OCI-LY1 (cell line): ENCODE measurements around the gene MON2.

Experiments used
- H2AFZ ChIP-seq: fragments of 200-600 bp; sonication (generic), shearing (Covaris generic); 2 replicates; pipeline ENCODE4 v1.6.0; 2014; ENCODE audit warnings: antibody characterized with exemption, mild to moderate bottlenecking, low read length
- H3F3A ChIP-seq: fragments of 200-600 bp; sonication (generic), shearing (Covaris generic); 2 replicates; pipeline ENCODE4 v1.6.0; 2014; ENCODE audit warnings: mild to moderate bottlenecking, antibody characterized with exemption, low read length, moderate library complexity; ENCODE audit not compliant: insufficient read depth
- H3K27ac ChIP-seq: fragments of 200-600 bp; sonication (generic); 2 replicates; pipeline ENCODE4 v1.5.1; 2014; ENCODE audit warnings: low read length, mixed run types, mild to moderate bottlenecking, low read depth; ENCODE audit not compliant: poor library complexity, severe bottlenecking
- H3K27me3 ChIP-seq: fragments of 200-600 bp; sonication (generic); 2 replicates; pipeline ENCODE4 v1.6.0; 2014; ENCODE audit warnings: antibody characterized with exemption, mild to moderate bottlenecking, low read length, moderate library complexity; ENCODE audit not compliant: insufficient read depth
- H3K36me3 ChIP-seq: fragments of 200-600 bp; sonication (generic); 2 replicates; pipeline ENCODE4 v1.6.1; 2014; ENCODE audit warnings: mild to moderate bottlenecking, antibody characterized with exemption, low read length, moderate library complexity, mixed read lengths; ENCODE audit not compliant: insufficient read depth
- H3K4me1 ChIP-seq: fragments of 200-600 bp; sonication (generic); 2 replicates; pipeline ENCODE4 v1.5.1; 2014; ENCODE audit warnings: mild to moderate bottlenecking, low read length, moderate library complexity; ENCODE audit not compliant: insufficient read depth, severe bottlenecking
- H3K4me2 ChIP-seq: fragments of 200-600 bp; sonication (generic), shearing (Covaris generic); 2 replicates; pipeline ENCODE4 v1.6.1; 2014; ENCODE audit warnings: low read length
- H3K4me3 ChIP-seq: fragments of 200-600 bp; sonication (generic); 2 replicates; pipeline ENCODE4 v1.5.1; 2014; ENCODE audit warnings: low read length, low read depth, mild to moderate bottlenecking, mixed read lengths; ENCODE audit not compliant: poor library complexity, severe bottlenecking
- H3K79me2 ChIP-seq: fragments of 200-600 bp; shearing (Covaris generic); 2 replicates; pipeline ENCODE4 v1.6.1; 2016; ENCODE audit warnings: mixed run types, low read length, mixed read lengths; ENCODE audit not compliant: insufficient read depth
- H3K9ac ChIP-seq: fragments of 200-600 bp; sonication (generic), shearing (Covaris generic); 2 replicates; pipeline ENCODE4 v1.6.1; 2014; ENCODE audit warnings: mild to moderate bottlenecking, low read length, mixed read lengths
- H3K9me2 ChIP-seq: fragments of 200-600 bp; sonication (generic), shearing (Covaris generic); 2 replicates; pipeline ENCODE4 v1.6.1; 2014; ENCODE audit warnings: low read depth, mild to moderate bottlenecking, low read length, mixed read lengths
- H3K9me3 ChIP-seq: fragments of 200-600 bp; shearing (Covaris generic); 2 replicates; pipeline ENCODE4 v1.6.1; 2014; ENCODE audit warnings: low read length, mixed read lengths
- H4K20me1 ChIP-seq: fragments of 200-600 bp; sonication (generic), shearing (Covaris generic); 2 replicates; pipeline ENCODE4 v1.6.0; 2016; ENCODE audit warnings: mild to moderate bottlenecking, low read length; ENCODE audit not compliant: insufficient read depth
- CTCF ChIP-seq: fragments of 200-600 bp; sonication (generic), shearing (Covaris generic); IDR thresholded peaks from 2 replicates; pipeline ENCODE4 v1.5.1; 2017; ENCODE audit warnings: mild to moderate bottlenecking, antibody characterized with exemption, low read length, moderate library complexity, mixed read lengths
- EZH2 ChIP-seq: fragments of 200-600 bp; sonication (generic), shearing (Covaris generic); IDR thresholded peaks from 2 replicates; pipeline ENCODE4 v1.8.0; 2017; ENCODE audit warnings: borderline replicate concordance, mixed run types, mild to moderate bottlenecking, antibody characterized with exemption, low read length, moderate library complexity, mixed read lengths

Gene MON2

DNA sequence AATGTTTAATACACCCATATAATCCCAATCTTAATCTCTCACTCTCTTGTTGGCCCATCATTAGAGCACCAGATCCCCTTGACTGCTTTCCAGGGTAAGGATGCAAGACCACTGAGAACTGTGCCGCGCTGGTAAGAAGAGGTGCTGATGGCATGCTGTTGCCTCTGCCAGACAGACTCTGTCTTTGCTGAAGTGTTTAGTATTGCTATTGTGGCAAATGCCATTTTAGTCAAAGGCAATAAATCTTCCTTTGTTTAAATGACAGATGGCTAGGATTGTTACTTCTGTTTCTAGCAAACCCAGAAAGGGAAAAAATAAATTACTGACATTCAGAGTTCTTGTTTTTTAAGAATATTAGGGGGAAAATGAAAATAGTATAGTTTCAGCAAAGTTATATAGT is 152.3 kb downstream of the MON2 start:
- Histone ChIP-seq H3K27ac (no peak overlapping the region), H3K9ac (no peak overlapping the region), H3K4me3 (no peak overlapping the region), H3K4me1 (no peaks in the 10 kb centered on the region), H4K20me1 (no peaks in the 10 kb centered on the region), H3K36me3 (no peaks in the 10 kb centered on the region), H3K4me2 (no peak overlapping the region), H3F3A (no peaks in the 10 kb centered on the region), H2AFZ (no peak overlapping the region), H3K79me2 (no peaks in the 10 kb centered on the region), H3K9me2 (no peaks in the 10 kb centered on the region), H3K27me3 (no peaks in the 10 kb centered on the region), H3K9me3 (no peaks in the 10 kb centered on the region)
- TF ChIP-seq CTCF (no peak), EZH2 (no peak)

DNA sequence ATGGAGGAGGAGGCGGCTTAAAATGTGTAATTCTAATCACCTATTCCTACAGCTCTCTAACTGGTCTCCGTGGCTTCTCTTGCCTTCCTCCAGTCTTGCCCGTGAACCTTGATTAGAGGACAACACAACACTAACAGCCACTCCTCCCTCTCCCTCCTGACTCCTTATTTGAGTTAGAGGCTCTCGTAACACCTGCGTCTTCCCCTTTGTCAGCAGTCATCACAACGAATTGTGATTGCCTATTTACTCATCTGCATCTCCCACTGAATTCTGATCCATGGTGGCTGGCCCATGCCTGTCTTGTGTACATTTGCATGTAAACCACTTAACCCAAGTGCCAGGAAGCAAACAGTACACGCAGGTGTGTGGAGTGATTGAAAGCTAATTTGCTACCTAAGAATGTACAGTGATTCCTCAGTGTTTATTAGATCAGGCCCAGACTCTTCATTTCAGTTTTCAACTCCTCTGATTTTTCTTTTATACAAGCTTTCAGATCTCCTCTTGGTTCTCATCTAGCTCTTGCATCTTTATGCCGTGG is 154.5 kb downstream of the MON2 start:
- H3K4me2 ChIP-seq = no peak overlapping the region
- H3K9me3 ChIP-seq = no peaks in the 10 kb centered on the region
- no peak overlapping the region for H3K4me3 ChIP-seq
- no peaks in the 10 kb centered on the region for H3K79me2 ChIP-seq
- no peak overlapping the region for H3K27ac ChIP-seq
- H3K9ac ChIP-seq = no peak overlapping the region
- H3K36me3 ChIP-seq = no peaks in the 10 kb centered on the region
- TF ChIP-seq EZH2 = no peak
- no peak for TF ChIP-seq CTCF
- H3K27me3 ChIP-seq = no peaks in the 10 kb centered on the region
- H2AFZ ChIP-seq = no peak overlapping the region
- H3K4me1 ChIP-seq = no peaks in the 10 kb centered on the region
- H4K20me1 ChIP-seq = no peaks in the 10 kb centered on the region
- no peaks in the 10 kb centered on the region for H3F3A ChIP-seq
- no peaks in the 10 kb centered on the region for H3K9me2 ChIP-seq

DNA sequence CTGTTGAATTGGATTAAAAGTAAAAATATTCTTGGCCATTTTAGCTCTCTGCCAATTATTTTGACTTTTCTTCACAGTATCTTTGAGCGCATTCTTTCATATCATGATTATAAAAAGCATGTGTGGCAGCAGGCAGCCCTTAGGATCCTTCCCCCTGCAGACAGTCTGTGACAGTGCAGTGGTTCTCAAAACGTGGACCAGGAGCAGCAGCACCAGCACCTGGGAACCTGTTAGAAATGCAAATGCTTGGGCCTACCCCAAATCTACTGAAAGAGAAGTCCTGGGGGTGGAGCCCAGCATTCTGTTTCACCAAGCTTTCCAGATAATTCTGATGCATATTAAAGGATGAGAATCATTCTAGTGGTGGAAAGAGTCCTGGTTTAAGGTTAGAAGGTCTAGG is 155.6 kb downstream of the MON2 start:
- Histone ChIP-seq H3K36me3 (no peaks in the 10 kb centered on the region), H3K27me3 (no peaks in the 10 kb centered on the region), H3K9ac (no peak overlapping the region), H3K4me3 (no peak overlapping the region), H3K9me3 (no peaks in the 10 kb centered on the region), H2AFZ (no peak overlapping the region), H4K20me1 (no peaks in the 10 kb centered on the region), H3K9me2 (no peaks in the 10 kb centered on the region), H3K79me2 (no peaks in the 10 kb centered on the region), H3K4me1 (no peaks in the 10 kb centered on the region), H3K4me2 (no peak overlapping the region), H3K27ac (no peak overlapping the region), H3F3A (no peaks in the 10 kb centered on the region)
- TF ChIP-seq CTCF (no peak), EZH2 (no peak)
